Endodermal cell (in vitro differentiated cells): Measurements from ENCODE around the gene ZNF367. TPM values are rescaled to one million over a fixed set of nuclear protein-coding genes. Genes with fewer than 3 reads are reported as not detected.

Experiments used
- DNase-seq: peaks from one replicate; pipeline ENCODE4 v3.0.0-alpha.2; 2017
- H3K27ac ChIP-seq: 2 replicates; pipeline ENCODE4 v1.5.1; 2013; ENCODE audit warnings: mild to moderate bottlenecking, low read depth, low read length, moderate library complexity
- H3K27me3 ChIP-seq: 2 replicates; pipeline ENCODE4 v1.6.1; 2013; ENCODE audit warnings: mild to moderate bottlenecking, low read length, moderate library complexity; ENCODE audit not compliant: insufficient read depth, control insufficient read depth, poor library complexity, severe bottlenecking
- H3K36me3 ChIP-seq: 2 replicates; pipeline ENCODE4 v1.7.0; 2013; ENCODE audit warnings: mild to moderate bottlenecking, low read length, moderate library complexity; ENCODE audit not compliant: control insufficient read depth, insufficient read depth
- H3K4me1 ChIP-seq: one replicate; pipeline ENCODE4 v1.7.0; 2013; ENCODE audit warnings: low read length; ENCODE audit not compliant: control insufficient read depth, insufficient read depth
- H3K4me3 ChIP-seq: 2 replicates; pipeline ENCODE4 v1.5.1; 2013; ENCODE audit warnings: mild to moderate bottlenecking, low read length, moderate library complexity
- H3K9ac ChIP-seq: 2 replicates; pipeline ENCODE4 v1.6.1; 2013; ENCODE audit warnings: mild to moderate bottlenecking, low read length, moderate library complexity; ENCODE audit not compliant: poor library complexity, severe bottlenecking; ENCODE audit errors: extremely low read depth
- H3K9me3 ChIP-seq: 2 replicates; pipeline ENCODE4 v1.6.1; 2013; ENCODE audit warnings: mild to moderate bottlenecking, low read length, moderate library complexity; ENCODE audit not compliant: control insufficient read depth
- H3K27ac Mint-ChIP-seq: 2 replicates; pipeline ENCODE4 v1.8.0; 2020; ENCODE audit warnings: mixed read lengths
- H3K27me3 Mint-ChIP-seq: 2 replicates; pipeline ENCODE4 v1.8.0; 2021; ENCODE audit warnings: mild to moderate bottlenecking, mixed read lengths; ENCODE audit not compliant: insufficient read depth
- H3K36me3 Mint-ChIP-seq: 2 replicates; pipeline ENCODE4 v1.8.0; 2020; ENCODE audit warnings: low read depth, mixed read lengths
- H3K4me1 Mint-ChIP-seq: 2 replicates; pipeline ENCODE4 v1.8.0; 2020; ENCODE audit warnings: mixed read lengths
- H3K4me3 Mint-ChIP-seq: 2 replicates; pipeline ENCODE4 v1.8.0; 2020; ENCODE audit warnings: mild to moderate bottlenecking, moderate library complexity, mixed read lengths
- H3K9me3 Mint-ChIP-seq: 2 replicates; pipeline ENCODE4 v1.8.0; 2020; ENCODE audit warnings: mild to moderate bottlenecking, mixed read lengths
- WGBS, 2 experiments: methylation state at CpG; one replicate each; pipeline versions ENCODE4 v1.1.5 to v1.1.7; 2013; ENCODE audit warnings: missing lambda C conversion rate in 2 of 2, mixed read lengths in 1 of 2; ENCODE audit not compliant: insufficient coverage in 1 of 2, insufficient read length in 1 of 2; 5-methylcytosine and 5-hydroxymethylcytosine counted together
- total RNA-seq, 2 donors: library from RNA; stranded (reverse); fragmentation: NEBNext Ultra II Directional in 1 of 2; extraction: Animal tissue kit (Norgen Biotek cat#: 25700) in 1 of 2; gene quantifications; 2 replicates in 1 of 2; 3 replicates in 1 of 2; pipeline ENCODE4 v1.2.1, GENCODE V29; 2021
- TF ChIP-seq, protein P1 (sequence below): fragments of 200-600 bp; sonication (generic); conservative IDR thresholded peaks from 2 replicates; pipeline ENCODE4 v1.5.0; 2021; ENCODE audit warnings: antibody characterized with exemption, mild to moderate bottlenecking

ZNF367 gene
- total RNA-seq, 2 donors from 2014 or later = 7.7 to 10.6 TPM

DNA sequence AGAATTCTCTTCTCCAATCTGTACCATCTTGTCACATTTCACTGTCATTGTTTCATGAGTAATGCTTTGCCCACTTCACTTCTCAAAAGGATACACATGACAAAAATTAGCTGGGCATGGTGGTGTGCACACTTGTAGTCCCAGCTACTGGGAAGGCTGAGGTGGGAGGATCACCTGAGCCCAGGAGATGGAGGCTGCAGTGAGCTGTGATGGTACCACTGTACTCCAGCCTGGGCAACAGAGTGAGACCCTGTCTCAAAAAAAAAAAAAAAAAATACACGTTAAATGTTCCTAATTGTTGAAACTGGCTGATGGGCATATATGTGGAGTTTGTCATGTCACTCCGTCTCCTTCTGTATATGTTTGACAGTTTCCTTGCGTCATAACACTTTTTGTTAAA is 79.9 kb downstream of the ZNF367 start:
- H3K4me1 Mint-ChIP-seq = peaks cover 6% of the 10 kb centered on the region
- Histone ChIP-seq H3K9ac (no peak overlapping the region), H3K4me1 (peaks cover 2% of the 10 kb centered on the region), H3K27ac (no peak overlapping the region), H3K27me3 (no peaks in the 10 kb centered on the region), H3K9me3 (no peaks in the 10 kb centered on the region), H3K4me3 (no peak overlapping the region), H3K36me3 (peaks cover 25% of the 10 kb centered on the region)
- DNase-seq = no peak
- WGBS, 2 experiments = 83% methylated on average over 1 of the region's 3 CpGs; no CpG with 5 or more reads in 1 of the 2 experiments
- TF ChIP-seq, protein P1, sequence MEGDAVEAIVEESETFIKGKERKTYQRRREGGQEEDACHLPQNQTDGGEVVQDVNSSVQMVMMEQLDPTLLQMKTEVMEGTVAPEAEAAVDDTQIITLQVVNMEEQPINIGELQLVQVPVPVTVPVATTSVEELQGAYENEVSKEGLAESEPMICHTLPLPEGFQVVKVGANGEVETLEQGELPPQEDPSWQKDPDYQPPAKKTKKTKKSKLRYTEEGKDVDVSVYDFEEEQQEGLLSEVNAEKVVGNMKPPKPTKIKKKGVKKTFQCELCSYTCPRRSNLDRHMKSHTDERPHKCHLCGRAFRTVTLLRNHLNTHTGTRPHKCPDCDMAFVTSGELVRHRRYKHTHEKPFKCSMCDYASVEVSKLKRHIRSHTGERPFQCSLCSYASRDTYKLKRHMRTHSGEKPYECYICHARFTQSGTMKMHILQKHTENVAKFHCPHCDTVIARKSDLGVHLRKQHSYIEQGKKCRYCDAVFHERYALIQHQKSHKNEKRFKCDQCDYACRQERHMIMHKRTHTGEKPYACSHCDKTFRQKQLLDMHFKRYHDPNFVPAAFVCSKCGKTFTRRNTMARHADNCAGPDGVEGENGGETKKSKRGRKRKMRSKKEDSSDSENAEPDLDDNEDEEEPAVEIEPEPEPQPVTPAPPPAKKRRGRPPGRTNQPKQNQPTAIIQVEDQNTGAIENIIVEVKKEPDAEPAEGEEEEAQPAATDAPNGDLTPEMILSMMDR = no peak
- H3K27ac Mint-ChIP-seq = no peak overlapping the region
- H3K9me3 Mint-ChIP-seq = peaks cover 1% of the 10 kb centered on the region
- H3K4me3 Mint-ChIP-seq = no peak overlapping the region
- peaks cover 22% of the 10 kb centered on the region for H3K36me3 Mint-ChIP-seq
- no peaks in the 10 kb centered on the region for H3K27me3 Mint-ChIP-seq

Other genes with a start within 250 kb of the ZNF367 start
- under 1 TPM in 1 of 2 donors, not detected in 1; 0.40 TPM for gene HSD17B3, start 116.2 kb downstream of the ZNF367 start, total RNA-seq
- gene SLC35D2, start 34.7 kb downstream of the ZNF367 start, total RNA-seq = 10 to 100 TPM; 31.9 to 36.2 TPM
- 10 to 100 TPM in 1 of 2 donors, 1 to 10 TPM in 1; 10.0 to 12.1 TPM for gene HABP4, start 31.8 kb upstream of the ZNF367 start, total RNA-seq
- 10 to 100 TPM; 47.5 to 48.3 TPM for gene CDC14B, start 201.5 kb upstream of the ZNF367 start, total RNA-seq
- gene PRXL2C, start 236.9 kb upstream of the ZNF367 start, total RNA-seq = 1 to 10 TPM; 2.5 to 4.9 TPM